Adrenal gland (tissue), 5 donors: ENCODE results near the gene SNRK.

ENCODE experiments used
- POLR2A ChIP-seq, 2 donors: fragments of 450-650 bp; IDR thresholded peaks; one replicate each; pipeline ENCODE4 v1.6.1; 2017; ENCODE audit warnings: antibody characterized with exemption in 2 of 2, mild to moderate bottlenecking in 2 of 2, moderate library complexity in 1 of 2
- TF ChIP-seq, protein P1 (sequence below), 6 experiments: fragments of 450-650 bp in 4 of 6; fragments of 200-600 bp in 2 of 6; sonication (generic) in 1 of 6; IDR thresholded peaks; 1 replicate in 5 of 6; 2 replicates in 1 of 6; pipeline versions ENCODE4 v1.5.1 to v1.8.0; 2016 to 2021; ENCODE audit warnings: antibody characterized with exemption in 6 of 6, mild to moderate bottlenecking in 2 of 6, moderate library complexity in 1 of 6
- donor health status: DM: no; HTN: no; CAD: no.

DNA sequence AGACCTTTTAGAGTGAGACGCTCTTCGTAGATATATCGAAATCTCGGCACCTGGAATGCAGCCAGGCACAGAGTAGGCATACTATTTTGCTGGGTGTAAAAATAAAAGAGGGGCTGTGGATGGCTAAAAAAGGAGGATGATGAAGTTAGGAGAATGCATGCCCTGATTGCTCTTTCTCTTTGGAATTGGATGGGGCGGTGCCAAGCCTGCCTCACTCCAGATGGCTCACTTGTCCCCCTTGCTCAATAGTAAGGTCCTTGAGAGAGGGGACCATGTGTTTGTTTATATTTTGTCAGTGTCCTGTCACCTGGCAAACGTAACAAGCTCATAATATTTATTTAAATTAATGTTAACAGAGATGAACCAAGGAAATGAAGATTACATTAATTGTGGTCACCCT is 33.0 kb downstream of the SNRK start:
- TF ChIP-seq, protein P1, sequence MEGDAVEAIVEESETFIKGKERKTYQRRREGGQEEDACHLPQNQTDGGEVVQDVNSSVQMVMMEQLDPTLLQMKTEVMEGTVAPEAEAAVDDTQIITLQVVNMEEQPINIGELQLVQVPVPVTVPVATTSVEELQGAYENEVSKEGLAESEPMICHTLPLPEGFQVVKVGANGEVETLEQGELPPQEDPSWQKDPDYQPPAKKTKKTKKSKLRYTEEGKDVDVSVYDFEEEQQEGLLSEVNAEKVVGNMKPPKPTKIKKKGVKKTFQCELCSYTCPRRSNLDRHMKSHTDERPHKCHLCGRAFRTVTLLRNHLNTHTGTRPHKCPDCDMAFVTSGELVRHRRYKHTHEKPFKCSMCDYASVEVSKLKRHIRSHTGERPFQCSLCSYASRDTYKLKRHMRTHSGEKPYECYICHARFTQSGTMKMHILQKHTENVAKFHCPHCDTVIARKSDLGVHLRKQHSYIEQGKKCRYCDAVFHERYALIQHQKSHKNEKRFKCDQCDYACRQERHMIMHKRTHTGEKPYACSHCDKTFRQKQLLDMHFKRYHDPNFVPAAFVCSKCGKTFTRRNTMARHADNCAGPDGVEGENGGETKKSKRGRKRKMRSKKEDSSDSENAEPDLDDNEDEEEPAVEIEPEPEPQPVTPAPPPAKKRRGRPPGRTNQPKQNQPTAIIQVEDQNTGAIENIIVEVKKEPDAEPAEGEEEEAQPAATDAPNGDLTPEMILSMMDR (IDR thresholded peaks at IDR 0.05): no peak
- TF ChIP-seq POLR2A (IDR thresholded peaks at IDR 0.05): no peak
